ENCODE measurements around the gene MRPL36.

DNA sequence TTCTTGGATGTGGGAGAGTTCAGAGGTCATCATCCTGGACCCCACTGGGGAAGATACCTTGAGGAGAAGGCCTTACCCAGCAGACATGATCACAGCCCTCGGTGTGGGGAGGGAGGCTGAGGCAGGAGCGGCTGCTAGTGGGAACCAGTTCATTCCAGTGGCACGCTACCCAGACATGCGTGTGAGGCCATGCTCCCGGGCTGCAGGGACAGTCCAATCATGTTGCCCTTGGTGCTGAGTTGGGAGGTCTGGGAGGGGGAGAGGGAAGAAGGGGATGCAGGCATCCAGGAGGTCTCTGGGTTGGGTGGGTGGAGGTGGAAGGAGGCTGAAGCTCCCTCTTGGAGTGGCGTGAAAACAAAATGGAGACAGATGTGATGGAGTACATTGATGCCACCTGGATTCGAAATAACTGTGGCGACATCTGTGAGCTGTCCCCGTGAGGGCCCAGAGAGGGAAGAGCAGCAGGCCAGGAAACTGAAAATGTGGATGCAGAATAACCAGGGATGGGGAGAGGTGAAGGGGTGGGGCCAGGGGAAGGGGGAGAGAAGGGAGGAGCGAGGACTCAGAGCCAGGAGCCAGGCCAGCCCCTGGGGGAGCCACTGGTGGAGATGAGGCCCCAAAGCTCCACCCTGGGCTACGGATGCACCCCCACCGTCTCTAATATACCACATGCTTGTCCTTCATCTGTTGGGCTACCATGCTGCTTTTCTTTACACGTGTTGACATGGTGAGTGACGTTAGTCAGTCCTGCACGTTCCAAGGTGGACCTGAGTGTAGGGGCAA lies 17.8 kb upstream of the MRPL36 start:
- TF ChIP-seq, protein P1, sequence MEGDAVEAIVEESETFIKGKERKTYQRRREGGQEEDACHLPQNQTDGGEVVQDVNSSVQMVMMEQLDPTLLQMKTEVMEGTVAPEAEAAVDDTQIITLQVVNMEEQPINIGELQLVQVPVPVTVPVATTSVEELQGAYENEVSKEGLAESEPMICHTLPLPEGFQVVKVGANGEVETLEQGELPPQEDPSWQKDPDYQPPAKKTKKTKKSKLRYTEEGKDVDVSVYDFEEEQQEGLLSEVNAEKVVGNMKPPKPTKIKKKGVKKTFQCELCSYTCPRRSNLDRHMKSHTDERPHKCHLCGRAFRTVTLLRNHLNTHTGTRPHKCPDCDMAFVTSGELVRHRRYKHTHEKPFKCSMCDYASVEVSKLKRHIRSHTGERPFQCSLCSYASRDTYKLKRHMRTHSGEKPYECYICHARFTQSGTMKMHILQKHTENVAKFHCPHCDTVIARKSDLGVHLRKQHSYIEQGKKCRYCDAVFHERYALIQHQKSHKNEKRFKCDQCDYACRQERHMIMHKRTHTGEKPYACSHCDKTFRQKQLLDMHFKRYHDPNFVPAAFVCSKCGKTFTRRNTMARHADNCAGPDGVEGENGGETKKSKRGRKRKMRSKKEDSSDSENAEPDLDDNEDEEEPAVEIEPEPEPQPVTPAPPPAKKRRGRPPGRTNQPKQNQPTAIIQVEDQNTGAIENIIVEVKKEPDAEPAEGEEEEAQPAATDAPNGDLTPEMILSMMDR (IDR thresholded peaks at IDR 0.05): no peak
- TF ChIP-seq POLR2A (IDR thresholded peaks at IDR 0.05): no peak
